ENCODE data around the gene SETBP1.

Gene SETBP1

DNA sequence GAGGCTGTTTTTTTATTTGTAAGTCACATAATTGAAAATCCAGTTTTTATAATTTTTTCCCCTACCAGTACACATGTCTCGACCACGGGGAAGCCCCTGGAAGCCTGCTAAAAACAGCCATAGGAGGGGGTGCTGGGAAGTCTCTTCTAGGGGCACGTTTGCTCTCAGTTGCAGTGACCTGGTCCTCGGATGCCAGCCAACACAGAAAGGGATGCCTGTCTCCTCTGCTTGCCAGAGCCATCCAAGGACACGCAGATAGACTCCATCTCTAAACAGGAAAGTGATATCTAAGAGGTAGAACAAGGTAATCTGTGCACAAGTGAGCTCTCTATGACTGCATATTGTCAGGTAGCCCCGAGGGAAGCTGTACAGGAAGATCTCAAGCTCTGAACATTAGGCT lies 255.8 kb downstream of the SETBP1 start:
- in situ Hi-C loops (cut with HindIII; ENCODE audit: low pct_ligation_motif_present, low sequenced_read_pairs), result no loop called here
- H3K36me3 ChIP-seq (replicated peaks), result no peaks in the 10 kb centered on the region
- TF ChIP-seq, protein P1, sequence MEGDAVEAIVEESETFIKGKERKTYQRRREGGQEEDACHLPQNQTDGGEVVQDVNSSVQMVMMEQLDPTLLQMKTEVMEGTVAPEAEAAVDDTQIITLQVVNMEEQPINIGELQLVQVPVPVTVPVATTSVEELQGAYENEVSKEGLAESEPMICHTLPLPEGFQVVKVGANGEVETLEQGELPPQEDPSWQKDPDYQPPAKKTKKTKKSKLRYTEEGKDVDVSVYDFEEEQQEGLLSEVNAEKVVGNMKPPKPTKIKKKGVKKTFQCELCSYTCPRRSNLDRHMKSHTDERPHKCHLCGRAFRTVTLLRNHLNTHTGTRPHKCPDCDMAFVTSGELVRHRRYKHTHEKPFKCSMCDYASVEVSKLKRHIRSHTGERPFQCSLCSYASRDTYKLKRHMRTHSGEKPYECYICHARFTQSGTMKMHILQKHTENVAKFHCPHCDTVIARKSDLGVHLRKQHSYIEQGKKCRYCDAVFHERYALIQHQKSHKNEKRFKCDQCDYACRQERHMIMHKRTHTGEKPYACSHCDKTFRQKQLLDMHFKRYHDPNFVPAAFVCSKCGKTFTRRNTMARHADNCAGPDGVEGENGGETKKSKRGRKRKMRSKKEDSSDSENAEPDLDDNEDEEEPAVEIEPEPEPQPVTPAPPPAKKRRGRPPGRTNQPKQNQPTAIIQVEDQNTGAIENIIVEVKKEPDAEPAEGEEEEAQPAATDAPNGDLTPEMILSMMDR (IDR thresholded peaks at IDR 0.05; ENCODE audit: low read depth, low read length, missing control alignments), result no peak
- no peaks in the 10 kb centered on the region for H3K27me3 ChIP-seq (replicated peaks)
- DNase-seq, result no peak
- H3K27ac ChIP-seq, result no peak overlapping the region
- no peak overlapping the region for H3K4me3 ChIP-seq (ENCODE audit: low read depth, low read length)

- TF ChIP-seq, protein P1 (IDR thresholded peaks at IDR 0.05; ENCODE audit: low read depth, low read length, missing control alignments), result no peak
- no peak for DNase-seq
- Histone ChIP-seq H3K27ac (no peak overlapping the region), H3K4me3 (ENCODE audit: low read depth, low read length) (no peak overlapping the region), H3K36me3 (replicated peaks) (no peaks in the 10 kb centered on the region), H3K27me3 (replicated peaks) (no peaks in the 10 kb centered on the region)
- in situ Hi-C loops (cut with HindIII; ENCODE audit: low pct_ligation_motif_present, low sequenced_read_pairs), result no loop called here
These were observed 257.5 kb downstream of the SETBP1 start for GRCh38 chr18:44937960-44938719.

GRCh38 chr18:44938720-44939665 lies 258.3 kb downstream of the SETBP1 start:
- Histone ChIP-seq H3K4me3 (ENCODE audit: low read depth, low read length) (no peak overlapping the region), H3K27ac (no peak overlapping the region), H3K27me3 (replicated peaks) (no peaks in the 10 kb centered on the region), H3K36me3 (replicated peaks) (no peaks in the 10 kb centered on the region)
- no peak for DNase-seq
- TF ChIP-seq, protein P1 (IDR thresholded peaks at IDR 0.05; ENCODE audit: low read depth, low read length, missing control alignments), result no peak
- in situ Hi-C loops (cut with HindIII; ENCODE audit: low pct_ligation_motif_present, low sequenced_read_pairs), result no loop called here

DNA sequence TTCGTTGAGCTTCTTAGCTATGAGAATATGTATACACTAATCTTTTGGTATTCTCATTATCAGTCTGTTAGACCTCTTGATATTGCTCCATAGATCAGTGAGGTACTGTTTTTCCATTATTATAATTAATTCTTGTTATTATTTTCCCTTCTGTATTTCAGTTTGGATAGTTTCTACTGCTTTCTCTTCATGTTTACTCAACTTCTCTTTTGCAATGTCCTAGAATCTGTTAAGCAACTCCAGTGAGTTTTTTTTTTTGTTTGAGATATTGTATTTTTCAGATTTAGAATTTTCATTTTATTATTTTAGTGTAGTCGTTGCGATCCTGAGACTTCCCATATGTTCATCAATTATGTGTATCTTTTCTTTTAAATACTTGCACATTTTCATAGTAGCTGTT lies 260.8 kb downstream of the SETBP1 start:
- Histone ChIP-seq H3K27ac (no peak overlapping the region), H3K27me3 (replicated peaks) (no peaks in the 10 kb centered on the region), H3K36me3 (replicated peaks) (no peaks in the 10 kb centered on the region), H3K4me3 (ENCODE audit: low read depth, low read length) (no peak overlapping the region)
- in situ Hi-C loops (cut with HindIII; ENCODE audit: low pct_ligation_motif_present, low sequenced_read_pairs), result no loop called here
- TF ChIP-seq, protein P1 (IDR thresholded peaks at IDR 0.05; ENCODE audit: low read depth, low read length, missing control alignments), result no peak
- DNase-seq, result no peak

GRCh38 chr18:44942073-44942472 lies 261.4 kb downstream of the SETBP1 start:
- in situ Hi-C loops (cut with HindIII; ENCODE audit: low pct_ligation_motif_present, low sequenced_read_pairs), result no loop called here
- H3K27ac ChIP-seq, result no peak overlapping the region
- no peaks in the 10 kb centered on the region for H3K36me3 ChIP-seq (replicated peaks)
- no peak for DNase-seq
- no peak overlapping the region for H3K4me3 ChIP-seq (ENCODE audit: low read depth, low read length)
- TF ChIP-seq, protein P1 (IDR thresholded peaks at IDR 0.05; ENCODE audit: low read depth, low read length, missing control alignments), result no peak
- H3K27me3 ChIP-seq (replicated peaks), result no peaks in the 10 kb centered on the region
